CD14-positive monocyte (primary cell): ENCODE results near the gene VSIR. TPM values are rescaled to one million over a fixed set of nuclear protein-coding genes. Genes with fewer than 3 reads are reported as not detected.

Experiments used
- DNase-seq, 3 donors: peaks; one replicate each; pipeline ENCODE4 v3.0.0-alpha.2; 2011 to 2022
- H2AFZ ChIP-seq: 2 replicates; pipeline ENCODE4 v1.6.0; 2012; ENCODE audit warnings: mild to moderate bottlenecking, low read depth, low read length, inconsistent platforms; ENCODE audit not compliant: insufficient read depth, poor library complexity, severe bottlenecking
- H3K27ac ChIP-seq, 2 donors: 1 replicate in 1 of 2; 2 replicates in 1 of 2; pipeline ENCODE4 v1.5.1; 2012 to 2013; ENCODE audit warnings: low read length in 2 of 2, control low read depth in 1 of 2, inconsistent platforms in 1 of 2, low read depth in 1 of 2, mild to moderate bottlenecking in 1 of 2
- H3K27me3 ChIP-seq, 2 donors: one replicate each; pipeline versions ENCODE4 v1.6.0 to v1.6.1; 2011 to 2013; ENCODE audit warnings: low read length in 2 of 2; ENCODE audit not compliant: control insufficient read depth in 2 of 2, insufficient read depth in 2 of 2
- H3K36me3 ChIP-seq, 2 donors: replicated peaks in 1 of 2; 1 replicate in 1 of 2; 2 replicates in 1 of 2; pipeline versions ENCODE4 v1.5.1 to v1.6.1; 2012 to 2013; ENCODE audit warnings: low read length in 2 of 2, control low read depth in 1 of 2, inconsistent platforms in 1 of 2, mild to moderate bottlenecking in 1 of 2; ENCODE audit not compliant: insufficient read depth in 2 of 2, control insufficient read depth in 1 of 2
- H3K4me1 ChIP-seq, 2 donors: 1 replicate in 1 of 2; 2 replicates in 1 of 2; pipeline versions ENCODE4 v1.5.1 to v1.6.1; 2012 to 2013; ENCODE audit warnings: low read length in 2 of 2, control low read depth in 1 of 2, inconsistent platforms in 1 of 2, mild to moderate bottlenecking in 1 of 2, moderate library complexity in 1 of 2; ENCODE audit not compliant: insufficient read depth in 2 of 2, control insufficient read depth in 1 of 2
- H3K4me2 ChIP-seq: replicated peaks from 2 replicates; pipeline ENCODE3; 2012; ENCODE audit warnings: low read length, moderate library complexity, mild to moderate bottlenecking; ENCODE audit not compliant: poor library complexity, severe bottlenecking; ENCODE audit errors: extremely low read depth
- H3K4me3 ChIP-seq, 3 experiments: fragments of 200-600 bp in 1 of 3; sonication (generic) in 1 of 3; replicated peaks in 1 of 3; 1 replicate in 2 of 3; 2 replicates in 1 of 3; pipeline ENCODE4 v1.5.1; 2011 to 2013; ENCODE audit warnings: low read length in 3 of 3, mild to moderate bottlenecking in 3 of 3, control low read depth in 2 of 3, low read depth in 2 of 3, inconsistent platforms in 1 of 3, moderate library complexity in 1 of 3
- H3K79me2 ChIP-seq: 2 replicates; pipeline ENCODE4 v1.6.0; 2012; ENCODE audit warnings: mild to moderate bottlenecking, control low read depth, inconsistent platforms, low read length, moderate library complexity; ENCODE audit not compliant: insufficient read depth
- H3K9ac ChIP-seq: 2 replicates; pipeline ENCODE4 v1.6.0; 2017; ENCODE audit warnings: low read length, mild to moderate bottlenecking; ENCODE audit not compliant: insufficient read depth, poor library complexity, severe bottlenecking
- H3K9me3 ChIP-seq, 2 donors: replicated peaks in 1 of 2; 1 replicate in 1 of 2; 2 replicates in 1 of 2; pipeline versions ENCODE4 v1.5.1 to v1.6.1; 2012 to 2013; ENCODE audit warnings: low read length in 2 of 2, control low read depth in 1 of 2; ENCODE audit not compliant: control insufficient read depth in 1 of 2, insufficient read depth in 1 of 2
- H4K20me1 ChIP-seq: 2 replicates; pipeline ENCODE4 v1.6.0; 2012; ENCODE audit warnings: mild to moderate bottlenecking, low read length, control low read depth, moderate library complexity; ENCODE audit not compliant: insufficient read depth
- H3K27ac Mint-ChIP-seq, 7 donors: one replicate each; pipeline ENCODE4 v1.8.0; 2020; ENCODE audit warnings: mild to moderate bottlenecking in 7 of 7, mixed read lengths in 7 of 7, moderate library complexity in 6 of 7, inconsistent platforms in 2 of 7
- H3K27me3 Mint-ChIP-seq, 3 donors: one replicate each; pipeline ENCODE4 v1.8.0; 2021 to 2022; ENCODE audit warnings: low read depth in 3 of 3, mild to moderate bottlenecking in 3 of 3, mixed read lengths in 3 of 3, moderate library complexity in 3 of 3, inconsistent platforms in 1 of 3
- H3K36me3 Mint-ChIP-seq, 2 donors: one replicate each; pipeline ENCODE4 v1.8.0; 2020; ENCODE audit warnings: mixed read lengths in 2 of 2, inconsistent platforms in 1 of 2, mild to moderate bottlenecking in 1 of 2
- H3K4me1 Mint-ChIP-seq: one replicate; pipeline ENCODE4 v1.8.0; 2020; ENCODE audit warnings: mild to moderate bottlenecking, mixed read lengths
- H3K4me3 Mint-ChIP-seq, 2 donors: one replicate each; pipeline ENCODE4 v1.8.0; 2020; ENCODE audit warnings: mild to moderate bottlenecking in 2 of 2, mixed read lengths in 2 of 2, moderate library complexity in 1 of 2
- H3K9me3 Mint-ChIP-seq, 7 donors: one replicate each; pipeline ENCODE4 v1.8.0; 2020 to 2022; ENCODE audit warnings: mixed read lengths in 7 of 7, mild to moderate bottlenecking in 6 of 7, moderate library complexity in 6 of 7, inconsistent platforms in 2 of 7
- CTCF ChIP-seq: fragments of 200-600 bp; IDR thresholded peaks from one replicate; pipeline ENCODE4 v1.8.0; 2022; ENCODE audit warnings: antibody characterized with exemption, mild to moderate bottlenecking
- WGBS: methylation state at CpG from one replicate; pipeline ENCODE4 v1.1.5; 2013; ENCODE audit warnings: missing lambda C conversion rate; ENCODE audit not compliant: insufficient coverage; 5-methylcytosine and 5-hydroxymethylcytosine counted together
- intact Hi-C, 2 donors: fragments of 100-400 bp; cut with micrococcal nuclease; formaldehyde crosslinking; loops; one replicate each; pipeline versions ENCODE4 v1.15.0 to v1.15.1; 2023
- polyA plus RNA-seq, 3 donors: library from polyadenylated mRNA; depleted of rRNA in 1 of 3; unstranded in 2 of 3; stranded (reverse) in 1 of 3; fragments of 300-500 nt in 2 of 3; fragments of >200 nt in 1 of 3; fragmentation: Illumina TruSeq in 2 of 3; gene quantifications; 1 replicate in 2 of 3; 2 replicates in 1 of 3; pipeline ENCODE4 v1.2.3, GENCODE V29; 2012 to 2021

Gene VSIR
- polyA plus RNA-seq, 3 donors: 635 to 1,133 (median 801) TPM

- intact Hi-C loops: loop anchor here in 1 of 2 donors (5.0 kb wide), 2 partner anchors 314 to 389 kb away; no protein-coding TSS in a partner anchor
- H3K4me1 ChIP-seq: peaks cover 71 to 75% of the 10 kb centered on the region in 2 donors
- DNase-seq: no peak
- Mint-ChIP-seq H3K9me3 (peaks cover 0 to 2% (median 0%) of the 10 kb centered on the region in 7 donors), H3K4me1 (peaks cover 74% of the 10 kb centered on the region), H3K4me3 (peak overlapping the region in 1 of 2 donors; percentile 59), H3K36me3 (peaks cover 19 to 27% of the 10 kb centered on the region in 2 donors), H3K27me3 (peaks cover 0 to 1% (median 0%) of the 10 kb centered on the region in 3 donors), H3K27ac (peak overlapping the region; percentile 83 to 95 (median 91))
- peak overlapping the region; percentile 44 for H2AFZ ChIP-seq
- no peaks in the 10 kb centered on the region for H4K20me1 ChIP-seq
- peak overlapping the region; percentile 85 to 90 for H3K27ac ChIP-seq
- H3K79me2 ChIP-seq: peaks cover 13% of the 10 kb centered on the region
- TF ChIP-seq CTCF: no peak
- peak overlapping the region in 1 of 3 experiments; percentile 43 for H3K4me3 ChIP-seq
- no peaks in the 10 kb centered on the region for H3K27me3 ChIP-seq
- H3K9me3 ChIP-seq: no peaks in the 10 kb centered on the region
- peak overlapping the region; percentile 54 for H3K9ac ChIP-seq
- 89% methylated on average over 11 of the region's 11 CpGs for WGBS
- peak overlapping the region; percentile 54 for H3K4me2 ChIP-seq
- no peaks in the 10 kb centered on the region for H3K36me3 ChIP-seq
Observed at GRCh38 chr10:71700731-71701368, 72.5 kb downstream of the VSIR start.

GRCh38 chr10:71698737-71699136 lies 74.6 kb downstream of the VSIR start:
- Histone ChIP-seq H4K20me1 (no peaks in the 10 kb centered on the region), H3K4me3 (no peak overlapping the region), H3K4me1 (peaks cover 92 to 96% of the 10 kb centered on the region in 2 donors), H3K36me3 (no peaks in the 10 kb centered on the region), H3K9ac (no peak overlapping the region), H2AFZ (no peak overlapping the region), H3K9me3 (no peaks in the 10 kb centered on the region), H3K27me3 (no peaks in the 10 kb centered on the region), H3K4me2 (no peak overlapping the region), H3K27ac (no peak overlapping the region), H3K79me2 (peaks cover 16% of the 10 kb centered on the region)
- Mint-ChIP-seq H3K27me3 (no peaks in the 10 kb centered on the region), H3K9me3 (peaks cover 0 to 2% (median 0%) of the 10 kb centered on the region in 7 donors), H3K4me1 (peaks cover 91% of the 10 kb centered on the region), H3K36me3 (peaks cover 18 to 33% of the 10 kb centered on the region in 2 donors), H3K4me3 (no peak overlapping the region), H3K27ac (peak overlapping the region in 1 of 7 donors; percentile 13)
- intact Hi-C loops: no loop called here
- WGBS: 94% methylated on average over 3 of the region's 5 CpGs
- no peak for DNase-seq
- TF ChIP-seq CTCF: no peak
